NB4 (cell line): Measurements from ENCODE around the gene CAMK2D.

ENCODE experiments used
- DNase-seq: peaks from one replicate; pipeline ENCODE4 v3.0.0; 2010; ENCODE audit warnings: low read depth
- H3K4me3 ChIP-seq: one replicate; pipeline ENCODE4 v1.5.1; 2011; ENCODE audit warnings: mild to moderate bottlenecking, low read depth, low read length, moderate library complexity
- MAX ChIP-seq: IDR thresholded peaks from 2 replicates; pipeline ENCODE4 v1.6.1; 2011; ENCODE audit warnings: low read depth, low read length
- MYC ChIP-seq: IDR thresholded peaks from 2 replicates; pipeline ENCODE4 v1.6.1; 2011; ENCODE audit warnings: low read depth, low read length
- POLR2A ChIP-seq: IDR thresholded peaks from 2 replicates; pipeline ENCODE4 v1.6.1; 2011; ENCODE audit warnings: mild to moderate bottlenecking; ENCODE audit not compliant: insufficient read length; ENCODE audit errors: extremely low read depth
- TF ChIP-seq, protein P1 (sequence below): IDR thresholded peaks from one replicate; pipeline ENCODE4 v1.5.1; 2012; ENCODE audit warnings: low read depth, low read length

CAMK2D gene

DNA sequence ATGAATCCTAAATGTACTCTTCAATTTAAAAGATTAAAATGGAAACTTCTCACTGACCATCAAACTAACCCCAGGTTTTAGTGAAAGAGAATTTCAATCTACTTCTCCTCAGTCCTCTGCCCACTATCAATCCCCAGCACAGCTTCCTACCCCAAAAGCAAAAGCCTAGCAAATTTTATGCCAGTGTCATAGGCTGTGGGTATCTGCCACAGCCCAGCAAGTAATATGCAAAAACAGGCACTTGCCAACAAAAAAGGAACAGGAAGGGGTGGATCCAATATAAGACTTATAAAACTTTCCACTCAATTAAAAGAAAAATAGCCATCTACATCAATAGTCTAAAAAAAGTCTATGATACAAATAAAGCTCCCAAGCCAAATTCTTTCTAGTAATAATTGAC, 22.3 kb downstream of the CAMK2D start:
- H3K4me3 ChIP-seq = no peak overlapping the region
- TF ChIP-seq, protein P1, sequence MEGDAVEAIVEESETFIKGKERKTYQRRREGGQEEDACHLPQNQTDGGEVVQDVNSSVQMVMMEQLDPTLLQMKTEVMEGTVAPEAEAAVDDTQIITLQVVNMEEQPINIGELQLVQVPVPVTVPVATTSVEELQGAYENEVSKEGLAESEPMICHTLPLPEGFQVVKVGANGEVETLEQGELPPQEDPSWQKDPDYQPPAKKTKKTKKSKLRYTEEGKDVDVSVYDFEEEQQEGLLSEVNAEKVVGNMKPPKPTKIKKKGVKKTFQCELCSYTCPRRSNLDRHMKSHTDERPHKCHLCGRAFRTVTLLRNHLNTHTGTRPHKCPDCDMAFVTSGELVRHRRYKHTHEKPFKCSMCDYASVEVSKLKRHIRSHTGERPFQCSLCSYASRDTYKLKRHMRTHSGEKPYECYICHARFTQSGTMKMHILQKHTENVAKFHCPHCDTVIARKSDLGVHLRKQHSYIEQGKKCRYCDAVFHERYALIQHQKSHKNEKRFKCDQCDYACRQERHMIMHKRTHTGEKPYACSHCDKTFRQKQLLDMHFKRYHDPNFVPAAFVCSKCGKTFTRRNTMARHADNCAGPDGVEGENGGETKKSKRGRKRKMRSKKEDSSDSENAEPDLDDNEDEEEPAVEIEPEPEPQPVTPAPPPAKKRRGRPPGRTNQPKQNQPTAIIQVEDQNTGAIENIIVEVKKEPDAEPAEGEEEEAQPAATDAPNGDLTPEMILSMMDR = no peak
- no peak for TF ChIP-seq POLR2A
- no peak for TF ChIP-seq MAX
- TF ChIP-seq MYC = no peak
- no peak for DNase-seq

- DNase-seq = no peak
- TF ChIP-seq, protein P1 = no peak
- no peak for TF ChIP-seq POLR2A
- TF ChIP-seq MYC = no peak
- TF ChIP-seq MAX = no peak
- H3K4me3 ChIP-seq = no peak overlapping the region
Measured at GRCh38 chr4:113738251-113738650, 23.3 kb downstream of the CAMK2D start.

GRCh38 chr4:113733685-113734084, 27.9 kb downstream of the CAMK2D start:
- no peak for DNase-seq
- no peak overlapping the region for H3K4me3 ChIP-seq
- TF ChIP-seq MYC (no peak), MAX (no peak), POLR2A (no peak)
- TF ChIP-seq, protein P1 = no peak

DNA sequence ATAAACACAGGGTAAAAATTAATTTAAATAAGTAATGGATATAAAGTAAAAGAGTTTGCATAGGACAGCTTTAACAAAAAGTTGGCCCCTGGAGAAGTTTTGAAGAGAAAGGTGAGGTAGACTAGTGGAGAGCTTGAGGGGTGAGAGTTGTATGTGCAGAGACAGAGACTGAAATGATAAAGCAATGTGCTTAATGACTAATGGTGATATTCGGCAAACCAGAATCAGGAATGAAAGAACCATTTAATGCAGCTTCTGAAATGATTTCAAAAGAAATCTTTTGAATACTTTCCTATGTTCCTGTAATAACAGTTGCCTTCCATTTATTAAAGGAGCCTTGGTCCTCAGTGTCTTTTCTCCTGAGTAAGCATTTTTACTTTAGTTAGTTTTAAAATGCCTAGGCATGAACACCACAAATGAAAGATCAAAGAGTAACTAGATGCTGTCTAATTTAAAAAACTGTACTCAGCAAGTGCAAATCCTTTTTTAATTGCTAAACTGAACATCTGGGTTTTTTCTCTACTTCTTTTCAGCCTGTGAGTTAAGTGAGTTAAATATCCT, 28.5 kb downstream of the CAMK2D start:
- no peak for DNase-seq
- TF ChIP-seq, protein P1 = no peak
- TF ChIP-seq POLR2A = no peak
- TF ChIP-seq MAX = no peak
- TF ChIP-seq MYC = no peak
- no peak overlapping the region for H3K4me3 ChIP-seq

DNA sequence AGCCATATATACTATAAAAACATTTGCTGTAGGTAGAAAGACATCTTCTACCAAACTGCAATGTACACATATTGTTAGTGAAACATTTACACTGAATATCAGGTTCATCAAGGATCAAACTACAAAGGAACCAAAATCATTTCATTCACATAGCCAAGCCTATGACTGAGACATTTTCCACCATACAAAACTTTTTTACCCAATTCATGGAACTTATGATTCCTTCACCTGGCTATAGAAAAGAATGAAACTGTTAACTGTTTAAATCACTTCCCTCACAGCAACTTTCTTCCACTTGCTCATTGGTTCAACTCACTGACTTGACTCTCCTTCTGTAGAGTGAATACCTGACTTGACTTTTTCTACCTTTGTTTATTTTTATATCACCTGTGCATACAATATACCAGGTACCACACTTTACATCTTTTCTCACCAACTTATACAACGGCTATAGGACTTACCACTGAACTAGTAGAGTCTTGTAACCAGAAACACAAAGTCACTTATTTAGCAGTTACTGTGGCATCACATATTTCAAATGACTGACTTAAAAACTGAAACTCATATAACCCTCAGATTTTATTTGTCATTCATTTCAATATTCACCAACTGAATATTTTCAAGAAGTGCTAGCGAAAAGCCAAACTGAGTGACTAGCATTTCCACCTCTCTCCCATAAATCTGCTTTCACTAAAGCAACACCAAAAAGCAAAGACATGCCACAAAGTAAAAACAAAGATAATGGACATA, 30.9 kb downstream of the CAMK2D start:
- no peak for TF ChIP-seq MAX
- no peak for TF ChIP-seq MYC
- no peak for TF ChIP-seq POLR2A
- TF ChIP-seq, protein P1 = no peak
- no peak for DNase-seq
- H3K4me3 ChIP-seq = no peak overlapping the region
